ENCODE data around the gene BRAT1. TPM values are rescaled to one million over a fixed set of nuclear protein-coding genes. Genes with fewer than 3 reads are reported as not detected.

Gene BRAT1
- total and polyA plus RNA-seq, 2 experiments from 2014 or later = 19.2 to 45.0 TPM

- Histone ChIP-seq H3K36me3 (replicated peaks; ENCODE audit: insufficient read depth, low read depth) (no peaks in the 10 kb centered on the region), H3K4me3 (no peak overlapping the region), H2AFZ (no peak overlapping the region), H3K27ac (no peak overlapping the region), H3K27me3 (no peaks in the 10 kb centered on the region), H3K9me2 (replicated peaks; ENCODE audit: insufficient read depth) (no peaks in the 10 kb centered on the region), H3K9me3 (ENCODE audit: low read depth) (no peaks in the 10 kb centered on the region), H3K79me2 (peaks cover 5% of the 10 kb centered on the region), H3K4me2 (no peak overlapping the region), H4K20me1 (ENCODE audit: insufficient read depth, poor library complexity, severe bottlenecking) (peaks cover 6% of the 10 kb centered on the region), H3K4me1 (ENCODE audit: insufficient read depth) (no peaks in the 10 kb centered on the region)
- WGBS (ENCODE audit: low lambda C conversion rate, missing lambda C conversion rate) = 98% methylated on average over 31 of the region's 31 CpGs
- DNase-seq (ENCODE audit: low spot score) = no peak
- no peak for TF ChIP-seq EZH2 (IDR thresholded peaks at IDR 0.05; ENCODE audit: borderline replicate concordance)
- no peak for TF ChIP-seq CTCF (IDR thresholded peaks at IDR 0.05; ENCODE audit: poor library complexity)
- TF ChIP-seq EZH2phosphoT487 (IDR thresholded peaks at IDR 0.05; ENCODE audit: low read depth, severe bottlenecking, unreplicated experiment) = no peak
Observed at GRCh38 chr7:2546776-2547586, 8.3 kb downstream of the BRAT1 start.

DNA sequence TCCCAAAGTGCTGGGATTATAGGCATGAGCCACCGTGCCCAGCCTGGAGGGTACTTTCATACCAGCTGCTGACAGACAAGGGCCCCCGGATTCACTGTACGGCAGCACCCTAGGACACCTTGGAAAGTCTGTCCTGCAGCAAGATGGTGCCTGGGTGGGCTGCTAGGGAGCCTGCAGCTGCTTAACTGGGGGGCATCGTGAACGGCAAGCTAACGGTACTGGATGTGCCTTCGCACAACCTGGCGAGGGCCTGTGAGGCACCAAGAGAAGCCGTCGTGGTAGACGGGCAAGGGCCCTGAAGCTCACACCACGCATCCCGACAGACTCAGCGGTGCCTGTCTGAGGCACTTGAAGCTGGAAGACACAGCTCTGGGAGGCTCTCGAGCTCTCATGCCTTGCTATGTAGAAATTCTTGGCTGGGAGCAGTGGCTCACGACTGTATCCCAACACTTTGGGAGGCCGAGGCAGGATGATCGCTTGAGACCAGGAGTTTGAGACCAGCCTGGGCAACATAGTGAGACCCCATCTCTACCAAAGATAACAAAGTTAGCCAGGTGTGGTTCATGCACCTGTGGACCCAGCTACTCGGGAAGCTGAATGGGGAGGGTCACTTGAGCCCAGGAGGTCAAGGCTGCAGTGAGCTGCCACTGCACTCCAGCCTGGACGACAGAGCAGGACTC lies 9.4 kb downstream of the BRAT1 start:
- DNase-seq (ENCODE audit: low spot score) = no peak
- Histone ChIP-seq H3K27me3 (no peaks in the 10 kb centered on the region), H3K9me3 (ENCODE audit: low read depth) (no peaks in the 10 kb centered on the region), H3K79me2 (no peaks in the 10 kb centered on the region), H4K20me1 (ENCODE audit: insufficient read depth, poor library complexity, severe bottlenecking) (peaks cover 6% of the 10 kb centered on the region), H3K9me2 (replicated peaks; ENCODE audit: insufficient read depth) (no peaks in the 10 kb centered on the region), H3K27ac (no peak overlapping the region), H2AFZ (no peak overlapping the region), H3K4me3 (no peak overlapping the region), H3K4me2 (no peak overlapping the region), H3K36me3 (replicated peaks; ENCODE audit: insufficient read depth, low read depth) (no peaks in the 10 kb centered on the region), H3K4me1 (ENCODE audit: insufficient read depth) (no peaks in the 10 kb centered on the region)
- 98% methylated on average over 20 of the region's 20 CpGs for WGBS (ENCODE audit: low lambda C conversion rate, missing lambda C conversion rate)
- no peak for TF ChIP-seq EZH2phosphoT487 (IDR thresholded peaks at IDR 0.05; ENCODE audit: low read depth, severe bottlenecking, unreplicated experiment)
- TF ChIP-seq EZH2 (IDR thresholded peaks at IDR 0.05; ENCODE audit: borderline replicate concordance) = no peak
- no peak for TF ChIP-seq CTCF (IDR thresholded peaks at IDR 0.05; ENCODE audit: poor library complexity)

GRCh38 chr7:2544541-2545188 lies 10.7 kb downstream of the BRAT1 start:
- Histone ChIP-seq H2AFZ (no peak overlapping the region), H4K20me1 (ENCODE audit: insufficient read depth, poor library complexity, severe bottlenecking) (no peaks in the 10 kb centered on the region), H3K4me1 (ENCODE audit: insufficient read depth) (no peaks in the 10 kb centered on the region), H3K79me2 (no peaks in the 10 kb centered on the region), H3K27me3 (no peaks in the 10 kb centered on the region), H3K4me3 (no peak overlapping the region), H3K9me3 (ENCODE audit: low read depth) (no peaks in the 10 kb centered on the region), H3K27ac (no peak overlapping the region), H3K9me2 (replicated peaks; ENCODE audit: insufficient read depth) (no peaks in the 10 kb centered on the region), H3K4me2 (no peak overlapping the region), H3K36me3 (replicated peaks; ENCODE audit: insufficient read depth, low read depth) (no peaks in the 10 kb centered on the region)
- 96% methylated on average over 23 of the region's 23 CpGs for WGBS (ENCODE audit: low lambda C conversion rate, missing lambda C conversion rate)
- DNase-seq (ENCODE audit: low spot score) = no peak
- TF ChIP-seq EZH2phosphoT487 (IDR thresholded peaks at IDR 0.05; ENCODE audit: low read depth, severe bottlenecking, unreplicated experiment) = no peak
- TF ChIP-seq EZH2 (IDR thresholded peaks at IDR 0.05; ENCODE audit: borderline replicate concordance) = no peak
- TF ChIP-seq CTCF (IDR thresholded peaks at IDR 0.05; ENCODE audit: poor library complexity) = no peak

Data from hepatocyte (in vitro differentiated cells).